ENCODE results near the gene SETD2.
"Not testable (repeated sequence)": the region's sequence is repeated elsewhere in the genome, so short reads cannot be mapped to it uniquely, and the experiment has no call there.

Gene SETD2

DNA sequence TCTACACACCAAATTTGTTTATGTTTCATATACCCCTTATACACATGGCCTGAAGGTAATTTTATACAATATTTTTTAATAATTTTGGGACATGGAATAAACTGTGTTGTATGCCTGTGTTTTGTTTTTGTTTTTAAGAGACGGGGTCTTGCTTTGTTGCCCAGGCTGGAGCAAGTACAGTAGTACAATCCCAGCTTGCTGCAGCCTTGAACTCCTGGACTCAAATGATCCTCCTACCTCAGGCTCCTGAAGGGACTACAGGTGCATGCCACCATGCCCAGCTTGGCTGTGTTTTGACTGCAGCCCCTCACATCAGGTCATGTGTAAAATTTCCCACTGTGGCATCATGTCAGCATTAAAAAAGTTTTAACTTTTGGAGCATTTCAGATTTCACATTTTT lies 18.6 kb downstream of the SETD2 start:
- no peak for DNase-seq

DNA sequence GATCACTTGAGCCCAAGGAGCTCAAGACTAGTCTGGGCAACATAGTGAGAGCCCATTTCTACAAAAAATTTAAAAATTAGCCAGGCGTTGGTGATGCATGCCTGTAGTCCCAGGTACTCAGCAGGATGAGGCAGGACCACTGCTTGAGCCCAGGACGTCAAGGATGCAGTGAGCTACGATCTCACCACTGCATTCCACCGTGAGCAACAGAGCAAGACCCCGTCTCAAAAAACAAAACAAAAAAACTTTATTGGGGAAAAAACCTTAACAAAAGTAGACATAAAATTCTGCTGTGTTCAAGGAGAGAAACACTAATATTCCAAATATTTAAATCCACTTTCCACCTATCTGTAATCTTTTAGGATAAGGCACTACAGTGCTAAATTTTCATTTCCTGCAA lies 20.8 kb downstream of the SETD2 start:
- DNase-seq = no peak

DNA sequence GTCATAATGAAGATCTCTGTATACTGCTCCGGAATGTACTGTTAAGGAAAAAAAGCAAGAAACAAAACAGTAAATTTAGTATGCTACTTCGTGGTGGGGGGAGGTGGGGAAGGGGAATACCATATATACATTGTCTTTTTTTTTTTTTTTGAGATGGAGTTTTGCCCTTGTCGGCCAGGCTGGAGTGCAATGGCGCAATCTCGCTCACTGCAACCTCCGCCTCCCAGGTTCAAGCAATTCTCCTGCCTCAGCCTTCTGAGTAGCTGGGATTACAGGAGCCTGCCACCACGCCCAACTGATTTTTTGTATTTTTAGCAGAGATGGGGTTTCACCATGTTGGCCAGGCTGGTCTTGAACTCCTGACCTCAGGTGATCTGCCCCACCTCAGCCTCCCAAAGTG lies 21.4 kb downstream of the SETD2 start:
- DNase-seq = not testable (repeated sequence)

DNA sequence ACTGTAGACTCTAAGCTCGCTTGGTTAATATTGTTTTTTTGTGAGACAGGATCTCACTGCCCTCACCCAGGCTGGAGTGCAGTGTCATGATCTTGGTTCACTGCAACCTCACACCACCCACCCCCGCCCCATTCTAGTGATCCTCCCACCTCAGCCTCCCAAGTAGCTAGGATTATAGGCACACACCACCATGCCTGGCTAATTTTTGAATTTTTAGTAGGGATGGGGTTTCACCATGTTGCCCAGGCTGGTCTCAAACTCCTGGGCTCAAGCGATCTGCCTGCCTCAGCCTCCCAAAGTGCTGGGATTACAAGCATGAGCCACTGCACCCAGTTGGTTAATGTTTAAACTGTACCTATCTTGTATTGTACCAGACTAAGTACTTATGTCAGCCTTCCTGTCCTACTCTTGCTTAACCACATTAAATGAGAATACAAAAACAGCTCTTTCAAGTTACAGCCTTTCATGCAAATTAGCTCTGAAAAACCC lies 22.9 kb downstream of the SETD2 start:
- not testable (repeated sequence) for DNase-seq

DNA sequence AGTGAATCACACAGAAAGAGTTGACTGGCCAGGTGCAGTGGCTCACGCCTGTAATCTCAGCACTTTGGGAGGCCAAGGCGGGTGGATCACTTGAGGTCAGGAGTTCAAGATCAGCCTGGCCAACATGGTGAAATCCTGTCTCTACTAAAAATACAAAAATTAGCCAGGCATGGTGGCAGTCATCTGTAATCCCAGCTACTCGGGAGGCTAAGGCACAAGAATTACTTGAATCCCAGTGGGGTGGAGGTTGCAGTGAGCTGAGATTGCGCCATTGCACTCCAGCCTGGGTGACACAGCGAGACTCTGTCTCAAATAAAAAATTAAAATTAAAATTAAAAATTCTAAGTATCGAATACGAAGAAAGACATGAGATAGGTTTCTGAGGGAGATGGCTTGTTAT lies 23.4 kb downstream of the SETD2 start:
- DNase-seq = not testable (repeated sequence)

DNA sequence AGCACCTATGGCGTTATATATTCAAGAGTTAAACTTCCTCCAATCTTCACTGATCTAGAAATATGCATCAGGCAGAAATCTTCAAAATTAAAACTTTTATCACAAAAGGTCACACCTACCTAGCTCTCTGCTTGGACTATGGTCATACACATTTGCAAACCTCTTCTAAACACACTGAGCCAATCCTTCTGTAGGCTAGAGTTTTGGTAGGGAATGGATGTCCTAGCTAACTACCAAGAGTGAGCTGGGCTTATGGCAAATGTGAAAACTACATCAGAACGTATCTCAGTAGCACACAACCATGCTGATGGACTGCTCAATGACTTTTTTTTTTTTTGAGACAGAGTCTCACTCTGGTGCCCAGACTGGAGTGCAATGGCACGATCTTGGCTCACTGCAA lies 29.6 kb downstream of the SETD2 start:
- DNase-seq = no peak

DNA sequence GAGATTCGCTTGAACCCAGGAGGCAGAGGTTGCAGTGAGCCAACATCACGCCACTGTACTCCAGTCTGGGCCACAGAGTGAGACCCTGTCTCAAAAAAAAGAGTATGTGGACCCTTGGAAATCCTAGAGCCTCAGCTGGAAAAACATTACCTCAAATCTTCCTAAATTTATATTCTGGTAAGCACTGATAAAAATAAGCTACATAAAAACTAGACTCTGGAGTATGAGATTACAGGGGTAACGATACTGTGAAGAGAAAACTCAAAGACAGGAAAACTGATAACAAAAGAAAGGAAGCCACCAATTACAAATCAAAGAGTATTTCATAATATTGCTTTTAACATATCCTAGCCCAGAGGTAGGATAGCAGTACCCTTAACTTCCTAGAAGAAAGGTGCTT lies 30.3 kb downstream of the SETD2 start:
- no peak for DNase-seq

DNA sequence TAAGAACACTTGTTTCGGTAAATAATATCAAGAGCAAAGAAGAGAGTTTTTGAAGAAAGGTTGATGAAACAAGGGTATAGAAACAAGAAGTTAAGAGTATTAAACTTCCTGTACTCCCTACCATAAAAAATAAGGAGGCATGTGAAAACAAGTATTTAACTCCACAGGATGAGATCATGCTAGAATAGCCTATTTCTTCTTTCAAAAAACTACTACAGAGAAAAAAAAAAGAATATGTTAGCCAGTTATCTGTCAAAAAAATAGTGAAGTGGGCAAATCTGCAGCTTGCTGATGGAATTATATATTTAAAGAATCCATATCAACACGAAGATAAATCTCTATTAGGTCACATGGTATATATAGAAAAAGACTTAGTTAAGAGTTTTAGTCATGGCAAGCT lies 33.4 kb downstream of the SETD2 start:
- no peak for DNase-seq

DNA sequence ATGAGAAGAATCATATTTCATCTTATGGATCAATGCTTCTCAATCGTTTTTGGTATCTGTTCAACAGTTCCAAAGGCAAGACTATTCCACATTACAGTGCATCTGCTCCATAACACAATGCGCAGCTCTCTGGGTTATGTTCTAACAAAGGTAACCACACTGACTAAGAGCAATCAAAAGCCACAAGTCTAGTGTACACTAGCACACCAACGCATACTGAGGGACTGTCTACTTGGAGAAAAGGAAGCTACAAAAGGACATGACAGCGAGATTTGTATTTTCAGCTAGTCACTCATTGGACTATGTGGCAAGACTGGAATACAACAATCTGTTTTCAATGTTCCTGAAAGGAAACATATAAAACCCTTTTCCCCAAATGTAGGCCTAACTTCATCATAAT lies 35.8 kb downstream of the SETD2 start:
- no peak for DNase-seq

DNA sequence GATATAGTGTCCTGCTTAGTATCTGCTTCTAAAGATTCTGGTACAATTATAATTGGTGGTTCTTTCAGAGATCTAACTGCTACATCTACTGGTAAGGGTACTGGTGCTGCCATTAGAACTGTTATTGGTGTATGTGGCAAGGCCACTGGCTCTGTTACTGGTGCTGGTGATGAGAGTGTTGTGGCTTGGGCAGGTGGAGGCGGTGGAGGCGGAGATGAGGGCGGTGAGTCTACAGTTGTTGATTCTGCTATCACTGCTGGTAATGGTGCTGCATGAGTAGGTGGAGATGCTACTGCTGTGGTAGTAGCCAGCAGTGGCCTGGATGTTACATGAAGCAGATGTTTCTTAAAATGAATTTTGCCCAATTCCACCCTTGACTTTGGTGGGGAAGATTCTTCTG lies 40.1 kb downstream of the SETD2 start:
- DNase-seq = no peak

DNA sequence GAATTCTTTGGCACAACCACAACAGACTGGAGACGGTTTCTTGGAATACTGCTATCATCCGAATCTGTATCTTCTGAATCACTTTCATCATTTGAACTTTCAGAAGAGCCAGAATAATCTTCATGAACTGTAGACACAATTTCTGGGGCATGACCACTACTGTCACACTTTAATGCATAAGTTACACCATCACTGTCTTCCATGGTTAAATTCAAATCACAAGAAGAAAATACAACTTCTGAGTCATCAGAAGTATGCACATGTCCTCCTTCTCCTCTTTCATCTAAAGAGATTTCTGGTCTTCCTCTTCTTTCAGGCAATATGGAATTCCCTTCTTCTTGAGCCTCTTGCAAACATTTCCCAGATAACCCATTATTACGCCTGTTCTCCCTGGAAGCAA lies 42.5 kb downstream of the SETD2 start:
- no peak for DNase-seq

DNA sequence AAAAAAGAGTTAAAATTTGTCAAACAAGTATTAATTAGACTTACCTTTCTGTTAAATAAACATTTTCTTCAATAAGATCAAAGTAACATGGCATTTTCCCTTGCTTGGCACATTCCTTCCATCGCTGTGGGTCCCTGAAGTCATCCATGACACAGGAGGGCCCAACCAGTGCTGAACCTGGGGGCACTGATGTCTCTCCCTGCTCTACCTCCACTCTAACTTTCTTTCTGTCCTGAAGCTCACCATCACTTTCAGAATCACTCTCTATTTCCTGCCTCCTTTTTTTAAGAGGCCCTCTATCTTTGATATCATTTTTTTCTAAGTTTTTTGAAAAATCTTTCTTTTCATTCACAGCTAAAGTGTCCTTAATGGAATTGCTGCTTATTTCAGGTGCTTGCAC lies 43.8 kb downstream of the SETD2 start:
- no peak for DNase-seq

DNA sequence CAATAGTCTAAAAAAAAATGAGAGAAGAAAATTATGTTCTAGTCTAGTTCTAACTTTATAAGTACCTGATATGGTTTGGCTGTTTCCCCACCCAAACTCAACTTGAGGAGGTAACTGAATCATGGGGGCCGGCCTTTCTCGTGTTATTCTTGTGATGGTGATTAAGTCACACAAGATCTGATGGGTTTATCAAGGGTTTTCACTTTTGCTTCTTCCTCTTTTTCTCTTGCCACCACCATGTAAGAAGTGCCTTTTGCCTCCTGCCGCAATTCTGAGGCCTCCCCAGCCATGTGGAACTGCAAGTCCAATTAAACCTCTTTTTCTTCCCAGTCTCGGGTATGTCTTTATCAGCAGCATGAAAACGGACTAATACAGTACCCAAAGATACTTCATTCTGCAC lies 44.5 kb downstream of the SETD2 start:
- not testable (repeated sequence) for DNase-seq

DNA sequence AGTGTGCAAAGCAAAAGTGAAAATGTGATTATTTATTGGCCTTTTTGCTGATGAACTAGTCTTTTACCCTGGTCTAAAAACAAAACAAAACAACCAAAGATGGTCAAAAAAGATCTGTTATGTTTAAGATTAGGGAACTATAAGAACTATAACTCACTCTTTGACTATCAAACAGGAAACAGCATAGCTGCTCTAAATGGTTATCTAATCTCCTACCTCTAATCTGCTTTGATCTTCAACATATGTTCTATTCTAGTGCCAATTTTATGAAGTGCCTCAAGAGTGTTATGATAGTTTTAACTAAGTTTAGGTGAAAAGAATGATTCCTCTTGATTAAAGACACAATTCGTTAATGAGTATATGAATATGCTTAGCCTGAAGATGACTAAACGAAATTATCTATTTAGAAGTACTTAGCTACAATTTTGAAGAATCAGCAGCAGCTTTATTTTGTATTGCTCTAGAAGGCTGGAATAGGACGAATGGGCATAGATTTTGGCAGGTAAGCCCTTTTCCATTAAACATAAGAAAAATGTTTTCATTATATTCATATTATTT lies 46.0 kb downstream of the SETD2 start:
- no peak for DNase-seq

DNA sequence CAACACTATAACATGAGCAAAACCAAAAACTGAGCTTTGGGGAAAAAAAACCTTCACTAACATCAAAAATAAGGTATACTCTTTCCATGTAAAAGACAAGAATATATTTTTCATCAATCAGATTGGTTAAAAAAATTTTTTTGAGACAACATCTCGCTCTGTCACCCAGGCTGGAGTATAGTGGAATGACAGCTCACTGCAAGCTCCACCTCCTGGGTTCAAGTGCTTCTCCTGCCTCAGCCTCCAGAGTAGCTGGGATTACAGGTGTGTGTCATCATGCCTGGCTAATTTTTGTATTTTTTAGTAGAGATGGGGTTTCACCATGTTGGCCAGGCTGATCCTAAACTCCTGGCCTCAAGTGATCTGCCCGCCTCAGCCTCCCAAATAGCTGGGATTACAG lies 48.4 kb downstream of the SETD2 start:
- DNase-seq = not testable (repeated sequence)

DNA sequence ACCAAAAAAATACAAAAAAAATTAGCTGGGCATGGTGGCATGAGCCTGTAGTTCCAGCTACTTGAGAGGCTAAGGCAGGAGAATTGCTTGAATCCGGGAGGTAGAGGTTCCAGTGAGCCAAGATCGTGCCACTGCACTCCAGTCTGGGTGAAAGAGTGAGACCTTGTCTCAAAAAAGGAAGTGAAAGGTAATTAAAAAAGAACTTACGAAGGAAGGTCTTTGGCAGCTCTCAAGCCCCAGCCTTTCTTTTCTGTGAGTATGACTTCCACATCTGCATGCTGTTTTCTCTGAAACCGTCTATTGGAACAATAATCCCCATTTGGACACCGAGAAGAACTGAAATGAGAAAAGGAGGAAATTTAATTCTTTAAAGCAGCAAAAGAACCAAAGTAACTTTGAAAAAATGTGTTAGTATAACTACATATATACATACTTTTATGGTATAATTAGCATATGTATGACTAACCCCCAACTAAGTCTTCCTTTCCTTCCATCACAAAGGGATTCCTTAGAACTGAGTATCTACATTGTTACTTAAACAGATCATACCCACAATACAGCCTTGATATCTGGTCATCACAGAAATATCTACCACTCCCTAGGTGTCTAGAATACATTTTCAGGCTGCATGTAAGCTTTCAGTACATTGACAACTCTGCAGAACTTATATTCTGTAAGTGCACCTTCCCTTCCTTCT lies 50.1 kb downstream of the SETD2 start:
- DNase-seq = no peak

DNA sequence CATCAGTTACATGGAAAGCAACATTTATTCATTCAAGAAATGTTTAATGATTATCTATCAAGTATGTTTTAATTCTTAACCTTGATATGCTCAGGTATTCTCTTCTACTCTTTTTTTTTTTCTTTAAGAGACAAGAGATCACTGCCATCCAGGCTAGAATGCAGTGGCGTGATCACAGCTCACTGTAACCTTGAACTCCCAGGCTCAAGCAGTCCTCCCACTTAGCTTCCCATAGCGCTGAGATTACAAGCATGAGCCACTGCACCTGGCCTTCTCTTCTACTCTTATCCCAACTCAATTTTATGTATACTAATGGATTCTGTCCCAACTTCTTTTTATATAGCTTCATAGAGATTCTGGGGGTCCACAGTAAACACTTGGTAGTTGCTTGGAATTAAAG lies 50.9 kb downstream of the SETD2 start:
- no peak for DNase-seq

DNA sequence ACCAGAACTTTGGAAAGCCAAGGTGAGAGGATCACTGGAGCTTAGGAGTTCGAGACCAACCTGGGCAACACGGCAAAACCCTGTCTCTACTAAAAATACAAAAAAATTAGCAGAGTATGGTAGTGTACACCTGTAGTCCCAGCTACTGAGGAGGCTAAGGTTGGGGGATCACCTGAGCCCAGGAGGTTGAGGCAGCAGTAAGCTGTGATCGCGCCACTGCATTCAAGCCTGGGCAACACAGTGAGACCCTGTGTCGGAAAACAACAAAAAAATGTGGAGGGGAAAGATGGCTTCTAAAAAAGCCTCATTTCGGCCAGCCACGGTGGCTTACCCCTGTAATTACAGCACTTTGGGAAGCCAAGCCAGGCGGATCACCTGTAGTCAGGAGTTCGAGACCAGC lies 54.5 kb downstream of the SETD2 start:
- no peak for DNase-seq

DNA sequence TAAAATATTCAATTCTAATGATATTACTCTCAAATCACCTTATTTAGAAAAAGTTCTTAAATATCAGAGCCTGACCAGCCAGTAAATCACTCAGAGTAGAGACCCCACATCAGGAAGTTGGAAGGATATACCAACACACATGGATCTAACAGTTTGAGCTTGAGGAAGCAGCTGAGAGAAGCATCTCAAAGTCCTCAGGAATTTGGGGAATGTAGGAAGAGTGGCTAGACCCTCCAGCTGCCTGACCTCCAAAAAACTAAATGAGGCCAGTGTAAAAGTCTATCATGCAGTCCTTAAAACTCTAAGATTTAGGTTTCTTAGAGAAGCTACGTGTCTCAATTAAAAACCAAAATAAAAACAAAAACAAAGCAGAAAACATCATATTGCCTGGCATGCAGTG lies 55.4 kb downstream of the SETD2 start:
- DNase-seq = no peak

DNA sequence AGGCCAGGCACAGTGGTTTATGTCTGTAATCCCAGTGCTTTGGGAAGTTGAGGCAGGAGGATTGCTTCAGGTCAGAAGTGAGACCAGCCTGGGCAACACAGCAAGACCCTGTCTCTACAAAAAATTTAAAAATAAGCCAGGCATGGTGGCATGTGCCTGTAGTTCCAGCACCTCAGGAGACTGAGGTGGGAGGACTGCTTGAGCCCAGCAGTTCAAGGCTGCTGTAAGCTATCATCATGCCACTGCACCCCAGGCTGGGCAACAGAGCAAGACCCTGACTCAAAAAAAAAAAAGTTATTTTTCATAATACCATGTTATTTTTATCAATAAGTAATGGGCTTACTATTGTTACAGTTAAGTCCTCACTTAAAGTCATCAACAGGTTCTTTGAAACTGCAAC lies 59.7 kb downstream of the SETD2 start:
- no peak for DNase-seq

DNA sequence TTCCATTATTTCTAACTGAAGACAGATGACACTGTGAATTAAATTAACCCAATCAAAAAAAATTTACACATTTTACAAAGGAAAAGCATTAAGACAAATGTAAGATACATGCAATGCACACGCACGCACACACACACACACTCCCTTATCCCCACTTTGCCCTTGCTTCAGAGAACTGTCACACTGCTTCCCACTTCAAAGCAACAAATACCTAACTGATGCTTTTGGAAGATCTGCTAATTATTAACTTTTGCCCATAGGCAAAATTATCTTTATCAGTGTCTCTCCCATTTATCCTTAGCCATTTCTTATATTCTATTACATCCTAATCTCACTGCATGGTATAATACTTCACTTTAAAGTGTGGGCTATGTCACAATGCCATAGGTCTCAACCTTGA lies 60.3 kb downstream of the SETD2 start:
- DNase-seq = no peak

DNA sequence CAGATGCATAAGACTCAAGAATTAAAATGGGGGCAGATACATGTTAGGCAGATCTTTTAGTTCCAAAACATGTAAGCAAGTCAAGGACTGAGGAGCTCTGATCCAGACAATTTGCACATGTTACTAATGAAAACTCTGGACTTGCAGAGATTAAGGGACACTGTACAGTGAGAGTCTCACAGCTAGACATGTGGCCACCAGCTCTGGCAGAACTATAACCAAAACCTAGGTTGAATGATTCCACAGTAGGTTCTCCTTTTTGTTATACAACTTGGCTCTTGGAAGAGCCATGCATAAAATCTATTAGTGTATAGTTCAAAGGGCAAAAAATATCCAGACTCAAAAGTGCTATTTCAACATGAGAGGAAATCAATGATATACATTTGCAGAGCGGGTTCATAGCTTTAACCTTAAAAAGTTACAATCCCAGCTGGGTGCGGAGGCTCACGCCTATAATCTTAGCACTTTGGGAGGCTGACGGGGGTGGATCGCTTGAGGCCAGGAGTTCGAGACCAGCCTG lies 61.8 kb downstream of the SETD2 start:
- no peak for DNase-seq

DNA sequence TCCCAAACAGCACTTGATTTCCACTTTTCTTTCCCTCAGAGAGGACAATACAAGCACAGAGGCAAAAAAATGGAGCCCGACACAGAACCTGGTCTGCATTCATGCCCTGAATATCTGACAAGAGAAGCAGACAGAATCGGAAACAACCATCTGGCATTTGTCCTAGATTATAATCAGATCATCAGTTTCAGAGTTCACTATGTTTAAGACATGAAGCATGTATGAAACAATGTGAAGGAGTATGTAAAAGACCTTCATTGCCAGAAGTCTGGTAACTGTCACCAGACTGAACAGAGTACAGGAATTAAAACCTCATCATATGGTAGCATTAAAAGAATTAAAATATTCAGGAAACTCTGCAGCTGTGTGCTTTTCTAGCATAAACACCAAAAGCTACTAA lies 65.0 kb downstream of the SETD2 start:
- no peak for DNase-seq

DNA sequence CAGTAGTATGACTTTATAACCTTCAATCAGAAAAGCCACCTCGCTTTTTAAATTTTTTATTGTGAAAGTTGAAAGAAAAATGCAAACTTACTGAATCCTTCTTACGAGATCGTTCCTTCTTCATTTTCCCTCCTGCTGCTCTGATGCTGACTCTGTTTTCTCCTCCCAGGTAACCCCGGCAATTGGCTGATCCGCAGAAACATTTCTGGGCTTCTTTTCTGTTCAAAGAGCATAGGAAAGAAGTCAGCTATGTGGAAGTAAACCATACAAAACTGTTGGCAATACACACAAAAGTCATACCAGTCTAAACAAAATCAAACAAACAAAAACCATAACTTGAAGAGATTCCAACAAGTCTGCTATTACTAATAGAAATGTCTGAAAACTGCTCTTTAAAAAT lies 66.0 kb downstream of the SETD2 start:
- no peak for DNase-seq

DNA sequence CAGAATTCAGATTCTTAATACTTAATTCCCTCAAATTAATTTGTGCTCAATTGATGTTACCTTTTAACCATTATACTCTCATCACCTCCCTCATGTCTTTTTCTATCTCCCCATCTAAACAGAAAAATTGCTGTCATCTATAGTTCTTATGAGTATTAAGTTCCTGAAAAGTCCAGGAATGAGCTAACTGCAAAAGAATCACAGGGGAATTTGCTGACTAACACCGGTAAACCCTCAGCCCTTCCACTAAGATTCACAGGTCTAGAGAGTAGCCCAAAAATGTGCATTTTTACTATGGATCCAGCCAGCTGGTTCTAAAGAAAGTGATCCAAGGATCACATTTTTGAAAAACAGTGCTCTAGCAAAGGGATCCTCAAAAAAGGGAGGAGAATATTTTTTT lies 67.0 kb downstream of the SETD2 start:
- DNase-seq = no peak
